OCI-LY3 (cell line): Measurements from ENCODE around the gene SGPL1.

Source experiments
- H2AFZ ChIP-seq: fragments of 200-600, 300-600 bp; shearing (Covaris generic); 2 replicates; pipeline ENCODE4 v1.6.0; 2014; ENCODE audit warnings: antibody characterized with exemption, low read depth, low read length
- H3K27ac ChIP-seq: fragments of 200-600, 300-600 bp; sonication (generic); 2 replicates; pipeline ENCODE4 v1.5.1; 2014; ENCODE audit warnings: mild to moderate bottlenecking, low read length, moderate library complexity, mixed read lengths
- H3K27me3 ChIP-seq: fragments of 200-600, 300-600 bp; sonication (generic); 2 replicates; pipeline ENCODE4 v1.6.1; 2014; ENCODE audit warnings: low read depth, low read length, mixed read lengths
- H3K36me3 ChIP-seq: fragments of 200-600, 300-600 bp; sonication (generic); replicated peaks from 2 replicates; pipeline ENCODE3; 2014; ENCODE audit warnings: low read depth, low read length, mixed read lengths
- H3K4me1 ChIP-seq: fragments of 300-600, 200-600 bp; sonication (generic); 2 replicates; pipeline ENCODE4 v1.6.1; 2014; ENCODE audit warnings: low read length, mixed read lengths
- H3K4me2 ChIP-seq: fragments of 200-600, 300-600 bp; sonication (generic); 2 replicates; pipeline ENCODE4 v1.6.1; 2014; ENCODE audit warnings: low read length, mixed read lengths
- H3K4me3 ChIP-seq: fragments of 300-600, 200-600 bp; sonication (generic); 2 replicates; pipeline ENCODE4 v1.5.1; 2014; ENCODE audit warnings: antibody characterized with exemption, mild to moderate bottlenecking, low read length, moderate library complexity
- H3K79me2 ChIP-seq: fragments of 300-600, 200-600 bp; shearing (Covaris generic); 2 replicates; pipeline ENCODE4 v1.6.1; 2014; ENCODE audit warnings: mild to moderate bottlenecking, low read length, mixed read lengths
- H3K9ac ChIP-seq: fragments of 300-600, 200-600 bp; shearing (Covaris generic); 2 replicates; pipeline ENCODE4 v1.6.0; 2014; ENCODE audit warnings: mild to moderate bottlenecking, low read length, moderate library complexity
- H3K9me3 ChIP-seq: fragments of 200-600, 300-600 bp; shearing (Covaris generic); 2 replicates; pipeline ENCODE4 v1.6.1; 2014; ENCODE audit warnings: low read length, mixed read lengths; ENCODE audit not compliant: insufficient read depth
- H4K20me1 ChIP-seq: fragments of 200-600, 300-600 bp; sonication (generic); 2 replicates; pipeline ENCODE4 v1.6.1; 2016; ENCODE audit warnings: low read length, mixed read lengths; ENCODE audit not compliant: insufficient read depth
- EZH2phosphoT487 ChIP-seq: fragments of 200-600 bp; shearing (Covaris generic); IDR thresholded peaks from 2 replicates; pipeline ENCODE4 v1.6.1; 2018; ENCODE audit warnings: antibody characterized with exemption, mixed run types, low read depth
- TF ChIP-seq, protein P1 (sequence below): fragments of 200-600, 300-600 bp; sonication (generic); IDR thresholded peaks from 2 replicates; pipeline ENCODE4 v1.5.1; 2014; ENCODE audit warnings: antibody characterized with exemption, low read length, low read depth

Gene SGPL1

DNA sequence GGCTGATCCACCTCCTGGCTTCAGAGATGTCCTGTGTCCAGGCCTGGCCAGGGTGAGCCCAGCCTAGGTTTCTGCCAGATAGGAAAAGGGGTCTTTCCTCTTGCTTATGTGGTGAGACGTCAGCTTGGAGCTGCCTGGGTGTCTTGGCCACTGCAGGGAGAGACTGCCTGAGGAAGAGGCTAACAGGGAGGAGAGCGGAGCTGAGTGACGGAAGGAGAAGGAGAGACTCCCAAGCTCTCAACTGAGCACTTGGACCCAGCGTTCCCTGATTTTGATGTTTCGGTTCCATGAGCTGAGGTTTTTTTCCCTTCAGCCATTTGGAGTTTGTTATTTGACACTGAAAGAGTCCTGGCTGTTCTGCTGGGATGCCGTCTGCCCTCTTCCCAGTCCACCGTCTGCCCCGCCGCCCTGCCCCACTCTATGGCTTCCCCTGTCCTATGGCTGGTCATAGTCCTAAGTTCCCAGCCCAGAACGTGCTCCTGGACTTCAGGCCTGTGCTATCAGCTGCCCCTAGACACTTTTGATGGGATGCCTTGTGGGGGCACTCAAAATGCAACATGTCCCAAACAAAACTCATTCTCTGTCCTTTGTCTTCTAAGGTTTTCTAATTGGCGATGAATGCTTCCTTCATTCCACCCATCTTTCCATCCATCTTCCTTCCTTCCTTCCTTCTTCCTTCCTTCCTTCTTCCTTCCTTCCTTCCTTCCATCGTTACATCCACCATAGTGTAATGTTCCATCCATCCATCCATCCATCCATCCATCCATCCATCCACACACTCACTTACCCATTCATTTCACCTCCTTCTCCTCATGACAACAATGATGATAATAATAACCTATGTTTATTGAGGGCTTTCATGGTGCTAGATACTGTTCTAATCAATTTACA lies 92.9 kb downstream of the SGPL1 start:
- no peaks in the 10 kb centered on the region for H3K27me3 ChIP-seq
- no peaks in the 10 kb centered on the region for H3K36me3 ChIP-seq
- H4K20me1 ChIP-seq: no peaks in the 10 kb centered on the region
- H3K4me2 ChIP-seq: no peak overlapping the region
- no peak for TF ChIP-seq EZH2phosphoT487
- TF ChIP-seq, protein P1, sequence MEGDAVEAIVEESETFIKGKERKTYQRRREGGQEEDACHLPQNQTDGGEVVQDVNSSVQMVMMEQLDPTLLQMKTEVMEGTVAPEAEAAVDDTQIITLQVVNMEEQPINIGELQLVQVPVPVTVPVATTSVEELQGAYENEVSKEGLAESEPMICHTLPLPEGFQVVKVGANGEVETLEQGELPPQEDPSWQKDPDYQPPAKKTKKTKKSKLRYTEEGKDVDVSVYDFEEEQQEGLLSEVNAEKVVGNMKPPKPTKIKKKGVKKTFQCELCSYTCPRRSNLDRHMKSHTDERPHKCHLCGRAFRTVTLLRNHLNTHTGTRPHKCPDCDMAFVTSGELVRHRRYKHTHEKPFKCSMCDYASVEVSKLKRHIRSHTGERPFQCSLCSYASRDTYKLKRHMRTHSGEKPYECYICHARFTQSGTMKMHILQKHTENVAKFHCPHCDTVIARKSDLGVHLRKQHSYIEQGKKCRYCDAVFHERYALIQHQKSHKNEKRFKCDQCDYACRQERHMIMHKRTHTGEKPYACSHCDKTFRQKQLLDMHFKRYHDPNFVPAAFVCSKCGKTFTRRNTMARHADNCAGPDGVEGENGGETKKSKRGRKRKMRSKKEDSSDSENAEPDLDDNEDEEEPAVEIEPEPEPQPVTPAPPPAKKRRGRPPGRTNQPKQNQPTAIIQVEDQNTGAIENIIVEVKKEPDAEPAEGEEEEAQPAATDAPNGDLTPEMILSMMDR: no peak
- H3K4me3 ChIP-seq: no peak overlapping the region
- no peaks in the 10 kb centered on the region for H3K9me3 ChIP-seq
- no peak overlapping the region for H3K9ac ChIP-seq
- H2AFZ ChIP-seq: no peak overlapping the region
- H3K27ac ChIP-seq: no peak overlapping the region
- no peaks in the 10 kb centered on the region for H3K4me1 ChIP-seq
- no peaks in the 10 kb centered on the region for H3K79me2 ChIP-seq

DNA sequence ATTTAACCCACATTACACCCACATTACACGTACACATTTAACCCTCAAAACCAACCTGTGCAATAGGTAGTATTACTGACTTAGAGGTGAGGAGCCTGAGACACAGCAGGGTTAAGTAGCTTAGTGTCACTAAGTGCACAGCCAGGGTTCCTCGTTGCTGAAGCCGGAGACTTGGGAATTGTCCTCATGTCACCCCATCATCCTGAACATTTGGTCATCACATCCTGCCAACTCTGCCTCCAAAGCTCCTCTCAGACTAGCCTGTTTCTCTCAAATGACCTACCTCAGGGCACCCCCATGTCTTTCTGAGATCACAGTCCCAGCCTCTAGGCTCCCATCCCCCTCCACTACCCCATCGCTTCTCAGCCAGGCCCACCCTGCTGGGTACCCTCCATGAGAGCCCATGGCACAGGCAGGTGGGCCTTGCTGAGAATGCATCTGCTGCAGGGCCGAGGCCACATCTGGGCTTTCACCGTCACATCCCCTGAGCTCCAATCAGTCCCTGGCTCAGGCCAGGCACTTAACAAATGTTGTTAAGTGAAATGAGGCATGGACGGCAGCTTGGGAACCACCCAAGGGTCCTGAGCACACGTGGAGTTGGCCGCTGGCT lies 93.7 kb downstream of the SGPL1 start:
- Histone ChIP-seq H3K9me3 (no peaks in the 10 kb centered on the region), H3K27ac (no peak overlapping the region), H3K27me3 (no peaks in the 10 kb centered on the region), H3K4me1 (no peaks in the 10 kb centered on the region), H3K4me3 (no peak overlapping the region), H4K20me1 (no peaks in the 10 kb centered on the region), H3K79me2 (no peaks in the 10 kb centered on the region), H3K4me2 (no peak overlapping the region), H2AFZ (no peak overlapping the region), H3K36me3 (no peaks in the 10 kb centered on the region), H3K9ac (no peak overlapping the region)
- TF ChIP-seq EZH2phosphoT487: no peak
- TF ChIP-seq, protein P1: no peak

DNA sequence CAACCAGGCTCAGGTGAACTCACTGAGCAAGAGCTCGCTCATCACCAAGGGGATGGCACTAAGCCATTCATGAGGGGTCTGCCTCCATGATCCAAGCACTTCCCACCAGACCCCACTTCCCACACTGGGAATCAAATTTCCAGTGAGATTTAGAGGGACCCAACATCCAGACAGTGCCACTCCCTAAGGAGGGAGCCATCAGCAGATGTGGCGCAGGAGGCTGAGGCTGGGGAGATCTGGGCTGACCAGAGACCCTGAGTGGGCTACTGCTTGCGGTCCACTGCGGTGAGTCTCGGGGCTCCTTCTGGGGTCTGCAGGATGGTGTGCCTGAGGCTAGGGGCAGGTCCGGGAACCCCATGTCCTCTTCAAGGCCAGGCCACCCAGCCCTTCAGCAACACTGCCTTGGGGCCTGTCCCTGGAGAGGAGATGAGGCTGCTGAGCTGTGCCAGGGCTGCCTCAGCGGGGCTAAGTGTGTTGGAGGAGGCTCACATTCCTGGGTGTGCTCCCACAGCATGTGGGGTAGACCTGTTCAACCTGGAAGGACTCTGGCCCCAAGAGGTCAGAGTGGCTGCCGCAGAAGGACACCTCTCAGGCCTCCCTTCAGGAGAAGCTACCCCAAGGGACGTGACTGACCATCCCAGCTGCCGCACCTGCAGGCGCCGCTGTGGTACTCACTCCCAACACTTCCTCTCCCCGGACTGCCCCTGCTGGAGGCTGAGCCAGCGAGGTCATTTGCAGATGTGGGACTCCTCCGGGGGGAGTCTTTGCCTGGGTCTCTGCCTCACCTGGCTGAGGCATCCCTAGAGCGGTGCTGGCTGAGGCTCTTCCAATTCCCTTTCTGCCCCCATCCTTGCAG lies 95.0 kb downstream of the SGPL1 start:
- H3K4me2 ChIP-seq: no peak overlapping the region
- H2AFZ ChIP-seq: no peak overlapping the region
- TF ChIP-seq, protein P1: no peak
- no peak overlapping the region for H3K9ac ChIP-seq
- H3K36me3 ChIP-seq: no peaks in the 10 kb centered on the region
- no peaks in the 10 kb centered on the region for H3K27me3 ChIP-seq
- H3K4me3 ChIP-seq: no peak overlapping the region
- no peaks in the 10 kb centered on the region for H3K79me2 ChIP-seq
- no peaks in the 10 kb centered on the region for H4K20me1 ChIP-seq
- H3K27ac ChIP-seq: no peak overlapping the region
- H3K9me3 ChIP-seq: no peaks in the 10 kb centered on the region
- H3K4me1 ChIP-seq: no peaks in the 10 kb centered on the region

DNA sequence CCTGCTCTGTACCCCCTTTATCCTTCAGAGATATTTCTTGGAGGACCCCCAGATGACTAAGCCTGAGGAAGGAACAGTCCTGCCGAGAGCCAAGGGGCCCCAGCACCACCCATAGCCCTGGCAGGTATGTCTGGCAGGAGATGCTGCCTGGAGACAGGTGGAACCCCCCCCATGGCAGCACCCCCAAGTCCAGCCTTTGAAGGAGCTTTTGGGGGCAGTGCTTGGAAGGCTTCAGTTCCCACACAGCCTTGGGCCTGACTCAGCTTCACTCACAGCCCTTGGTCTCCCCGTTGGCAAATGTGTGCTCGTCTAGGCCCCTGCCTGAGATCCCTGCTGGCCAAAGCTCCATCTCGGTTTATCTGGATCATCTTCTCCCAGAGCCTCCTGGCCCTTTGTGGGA lies 95.6 kb downstream of the SGPL1 start:
- no peaks in the 10 kb centered on the region for H3K36me3 ChIP-seq
- H4K20me1 ChIP-seq: no peaks in the 10 kb centered on the region
- no peak overlapping the region for H3K27ac ChIP-seq
- no peaks in the 10 kb centered on the region for H3K79me2 ChIP-seq
- no peak overlapping the region for H3K4me2 ChIP-seq
- H3K27me3 ChIP-seq: no peaks in the 10 kb centered on the region
- H3K4me3 ChIP-seq: no peak overlapping the region
- no peaks in the 10 kb centered on the region for H3K4me1 ChIP-seq
- TF ChIP-seq, protein P1: no peak
- no peak for TF ChIP-seq EZH2phosphoT487
- no peak overlapping the region for H2AFZ ChIP-seq
- no peak overlapping the region for H3K9ac ChIP-seq
- no peaks in the 10 kb centered on the region for H3K9me3 ChIP-seq
